Stimulated activated CD8-positive, alpha-beta memory T cell treated with anti-CD3 and anti-CD28 coated beads, Interleukin-7, amount 100 ng/mL, for 24 hours (primary cell): ENCODE data around the gene TMEM164.

ENCODE experiments used
- DNase-seq: peaks from one replicate; pipeline ENCODE4 v3.0.0-alpha.2; 2020; ENCODE audit warnings: low read depth

TMEM164 gene

DNA sequence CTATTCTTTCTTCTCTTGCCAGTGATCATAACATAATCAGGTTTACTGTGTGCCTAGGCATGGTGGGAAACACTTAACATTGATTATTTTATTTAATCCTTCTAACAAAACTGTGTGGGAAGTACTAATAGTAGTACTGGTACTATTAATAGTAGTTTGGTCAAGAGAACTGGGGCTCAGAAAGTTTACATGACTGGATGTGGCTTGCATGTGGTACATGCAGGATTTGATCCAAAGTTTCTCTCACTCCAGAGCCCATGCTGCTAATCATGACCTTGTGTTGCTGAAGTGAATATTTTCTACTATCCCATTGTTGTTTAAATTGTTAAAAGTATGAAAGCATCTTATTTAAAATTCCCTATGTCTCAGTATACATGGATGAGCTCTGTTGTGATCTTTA lies 78.4 kb downstream of the TMEM164 start:
- DNase-seq: no peak

DNA sequence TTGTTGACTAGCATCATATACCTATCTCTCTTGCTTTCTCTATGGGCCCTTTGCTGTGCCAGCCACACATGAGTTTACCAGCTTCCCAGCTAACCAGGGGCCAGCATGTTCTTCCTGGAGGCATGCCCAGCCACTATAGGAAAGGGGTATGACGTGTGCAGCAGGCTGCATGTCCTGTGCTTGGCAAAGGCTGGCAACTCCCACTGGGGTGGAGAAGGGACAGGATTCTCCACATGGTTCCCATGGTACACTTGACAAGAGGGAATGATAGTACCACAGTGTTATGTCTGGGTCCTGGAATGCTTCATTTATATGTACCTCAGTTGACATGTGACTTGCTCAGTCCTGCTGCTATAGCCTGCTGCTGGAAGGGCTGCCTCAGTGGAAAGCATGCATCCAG lies 78.8 kb downstream of the TMEM164 start:
- DNase-seq: no peak

DNA sequence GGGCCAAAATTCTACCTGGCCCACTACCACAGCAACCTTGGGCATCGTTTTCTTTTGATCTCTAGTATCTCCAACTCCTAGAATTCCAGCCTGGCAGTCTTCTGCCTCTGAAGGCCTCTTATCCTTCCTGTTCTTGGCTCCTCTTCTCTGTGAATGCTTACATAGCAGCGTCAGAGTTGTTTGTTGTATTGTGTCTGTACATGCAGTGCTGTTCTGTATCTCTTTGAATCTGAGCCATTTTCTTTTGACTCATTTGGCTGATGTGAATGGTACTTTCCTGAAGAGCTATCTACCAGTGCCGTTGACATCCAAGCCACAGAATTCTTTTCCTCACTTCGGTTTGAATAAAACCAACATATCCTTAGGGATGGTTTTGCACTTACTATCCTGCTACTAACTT lies 79.2 kb downstream of the TMEM164 start:
- no peak for DNase-seq

GRCh38 chrX:110086162-110086915 lies 83.4 kb downstream of the TMEM164 start:
- DNase-seq: no peak

GRCh38 chrX:110086916-110087484 lies 84.1 kb downstream of the TMEM164 start:
- no peak for DNase-seq

DNA sequence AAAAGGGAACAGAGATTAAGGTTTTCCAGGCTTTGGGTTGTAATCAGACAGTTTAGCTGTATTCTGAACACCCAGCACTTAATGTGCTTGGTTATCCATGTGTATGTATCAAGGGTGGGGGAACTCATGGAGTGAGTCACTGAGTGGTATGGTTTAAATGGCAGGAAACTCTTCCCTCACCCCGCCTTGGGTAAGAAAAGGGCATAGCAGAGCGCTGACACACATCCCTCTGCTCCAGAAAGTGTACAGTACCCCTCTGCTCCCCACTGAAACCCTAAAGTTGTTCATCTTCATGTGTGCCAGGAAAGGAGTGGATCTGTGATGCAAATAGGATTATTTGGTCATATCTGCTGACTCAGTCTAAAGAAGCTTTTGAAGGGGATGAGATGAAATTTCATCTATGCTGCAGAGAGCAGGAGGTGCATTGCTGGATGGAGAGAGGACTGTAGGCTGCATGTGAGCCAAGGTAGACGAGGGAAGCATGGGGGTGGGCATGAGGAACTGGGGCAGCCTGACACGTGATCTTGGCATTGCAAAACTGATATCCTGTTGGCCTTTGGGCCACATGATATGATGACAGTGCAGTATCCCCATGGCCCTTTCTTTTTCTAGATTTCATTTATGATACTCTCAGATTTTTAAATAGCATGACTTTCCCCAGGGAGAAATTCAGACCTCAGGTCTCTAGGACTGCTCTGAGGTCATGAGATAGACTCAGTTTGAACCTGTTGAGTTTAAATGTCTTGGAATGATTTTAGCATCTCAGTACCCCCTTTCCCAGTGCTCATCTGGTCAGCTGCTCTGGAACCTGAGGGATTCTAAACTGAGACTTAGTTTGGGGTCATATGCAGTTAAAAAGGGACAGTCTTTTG lies 84.8 kb downstream of the TMEM164 start:
- no peak for DNase-seq

- no peak for DNase-seq
Observed at GRCh38 chrX:110089656-110090403, 86.9 kb downstream of the TMEM164 start.

GRCh38 chrX:110097920-110098319 lies 95.0 kb downstream of the TMEM164 start:
- DNase-seq: no peak

GRCh38 chrX:110103344-110103743 lies 100.4 kb downstream of the TMEM164 start:
- no peak for DNase-seq

- DNase-seq: no peak
Observed at GRCh38 chrX:110104078-110104477, 101.2 kb downstream of the TMEM164 start.

- DNase-seq: no peak
Observed at GRCh38 chrX:110108381-110108821, 105.5 kb downstream of the TMEM164 start.

DNA sequence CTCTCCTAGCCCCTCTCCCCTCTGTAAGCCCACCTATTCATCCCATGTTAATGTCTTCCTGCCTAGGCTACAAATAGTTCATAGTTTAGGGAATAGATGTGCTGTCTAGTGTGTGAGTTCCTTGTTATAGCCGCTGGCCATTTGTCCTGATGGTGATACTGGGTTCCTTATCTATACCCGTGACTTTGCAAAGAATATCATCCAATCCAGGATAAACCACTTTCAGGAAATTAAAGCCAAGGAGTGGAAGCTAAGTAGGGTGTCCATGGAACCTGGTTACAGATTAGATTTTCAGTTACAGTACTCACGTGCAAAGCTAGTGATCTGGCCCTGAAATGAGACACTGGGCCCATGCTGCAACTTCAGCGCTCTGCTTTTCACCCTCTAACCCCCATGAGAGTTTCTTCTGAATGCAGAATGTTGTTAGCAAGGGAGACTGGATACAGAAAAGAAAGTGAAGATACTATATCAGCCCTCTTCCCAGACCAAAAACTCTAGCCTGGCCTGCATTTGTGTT lies 111.4 kb downstream of the TMEM164 start:
- no peak for DNase-seq

GRCh38 chrX:110116066-110116980 lies 113.4 kb downstream of the TMEM164 start:
- no peak for DNase-seq

DNA sequence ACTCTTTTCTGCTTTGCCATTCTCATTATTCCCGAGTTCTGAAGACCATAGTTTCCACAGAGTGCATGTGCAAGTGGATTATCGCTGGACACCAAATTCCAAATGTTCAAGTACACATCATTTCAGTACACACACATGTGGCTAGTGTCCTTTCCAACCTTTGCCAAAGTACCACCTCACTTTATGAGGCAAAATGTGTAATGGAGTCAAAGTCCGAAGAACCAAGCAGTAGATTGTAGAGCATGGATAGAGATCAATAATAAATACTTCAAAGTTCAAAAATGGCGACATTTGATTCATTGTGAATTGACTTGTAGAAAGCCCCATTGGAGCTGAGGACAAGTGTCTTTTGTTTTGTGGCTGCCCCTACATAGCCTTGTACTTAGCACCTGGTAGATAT lies 115.6 kb downstream of the TMEM164 start:
- no peak for DNase-seq

- DNase-seq: no peak
Observed at GRCh38 chrX:110119480-110119879, 116.6 kb downstream of the TMEM164 start.

DNA sequence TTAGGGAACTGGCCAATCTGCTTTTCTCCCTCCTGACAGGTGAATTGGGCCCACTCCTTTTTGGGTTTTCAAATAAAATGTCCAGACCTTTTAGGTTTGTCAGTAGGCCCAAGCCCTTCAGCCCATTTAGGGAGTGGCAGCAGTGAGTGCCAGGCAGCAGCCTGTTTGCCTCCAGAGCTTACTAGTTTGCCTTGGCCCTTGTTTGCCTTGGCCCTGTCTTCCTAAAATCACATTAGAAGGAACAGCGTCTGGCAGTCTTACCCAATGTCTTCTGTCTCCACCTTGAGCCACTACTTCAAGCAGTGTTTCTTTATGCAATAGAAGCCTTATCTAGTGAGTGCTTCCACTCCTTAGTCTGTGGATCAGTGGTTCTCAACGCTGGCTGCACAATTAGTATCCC lies 117.1 kb downstream of the TMEM164 start:
- no peak for DNase-seq

DNA sequence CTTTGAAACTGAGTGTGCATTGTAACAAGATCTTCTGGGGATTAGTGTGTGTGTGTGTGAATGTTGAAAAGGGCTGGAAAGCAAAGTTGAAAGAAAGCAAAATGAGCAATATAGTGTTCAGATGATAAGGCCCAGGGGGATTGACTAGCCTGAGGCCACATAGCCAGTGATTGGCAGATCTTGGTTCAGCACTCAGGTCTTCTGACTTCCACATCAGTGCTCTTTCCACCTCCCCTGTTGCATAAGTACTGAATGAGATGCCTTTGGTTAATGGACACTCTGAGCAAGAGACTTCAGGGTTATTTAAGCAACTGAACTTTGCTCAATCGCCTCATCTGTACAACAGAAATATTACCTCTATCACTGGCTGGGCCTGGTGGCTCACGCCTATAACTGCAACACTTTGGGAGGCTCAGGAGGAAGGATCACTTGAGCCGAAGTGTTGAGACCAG lies 120.4 kb downstream of the TMEM164 start:
- no peak for DNase-seq

GRCh38 chrX:110125446-110126162 lies 122.7 kb downstream of the TMEM164 start:
- DNase-seq: no peak

DNA sequence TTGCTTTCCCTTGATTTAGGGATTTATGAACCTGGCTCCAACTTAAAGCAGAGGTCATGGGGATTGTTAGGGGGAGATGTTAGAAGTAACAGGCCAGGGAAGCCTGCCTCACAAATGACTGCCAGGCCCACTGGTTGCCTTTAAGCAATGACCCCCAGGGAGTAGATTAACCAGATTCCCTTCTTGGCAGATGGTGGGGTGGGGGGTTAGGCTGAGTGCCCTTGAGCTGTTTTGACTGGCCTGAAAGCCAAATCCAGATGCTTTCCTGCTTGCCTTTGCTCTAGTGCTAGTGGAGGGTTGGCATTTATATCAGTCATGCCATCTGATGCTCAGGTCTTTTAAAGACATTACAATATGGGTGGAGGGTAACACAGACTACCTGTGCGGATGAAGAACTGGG lies 128.1 kb downstream of the TMEM164 start:
- no peak for DNase-seq

- DNase-seq: no peak
Observed at GRCh38 chrX:110132450-110133114, 129.7 kb downstream of the TMEM164 start.
